H9 (cell line): ENCODE results near the gene BHLHE23. TPM values are rescaled to one million over a fixed set of nuclear protein-coding genes. Genes with fewer than 3 reads are reported as not detected.

Experiments
- DNase-seq: peaks from one replicate; pipeline ENCODE4 v3.0.0-alpha.2; 2017
- H2AFZ ChIP-seq: one replicate; pipeline ENCODE4 v1.6.1; 2013; ENCODE audit warnings: mild to moderate bottlenecking, low read length, control low read depth, moderate library complexity
- H2AK5ac ChIP-seq: 2 replicates; pipeline ENCODE4 v1.6.1; 2013; ENCODE audit warnings: low read length, control low read depth, mixed read lengths; ENCODE audit not compliant: insufficient read length
- H2BK120ac ChIP-seq: one replicate; pipeline ENCODE4 v1.6.1; 2013; ENCODE audit warnings: low read depth, mild to moderate bottlenecking, low read length, control low read depth, inconsistent platforms; ENCODE audit not compliant: poor library complexity, severe bottlenecking
- H2BK12ac ChIP-seq: 2 replicates; pipeline ENCODE4 v1.6.1; 2013; ENCODE audit warnings: low read length, control low read depth, mixed read lengths, low read depth; ENCODE audit not compliant: insufficient read length
- H2BK15ac ChIP-seq: 2 replicates; pipeline ENCODE4 v1.6.1; 2013; ENCODE audit warnings: low read depth, low read length, control low read depth
- H2BK20ac ChIP-seq: one replicate; pipeline ENCODE4 v1.6.1; 2013; ENCODE audit warnings: low read depth, mild to moderate bottlenecking, low read length, control low read depth, inconsistent platforms; ENCODE audit not compliant: poor library complexity, severe bottlenecking
- H2BK5ac ChIP-seq: 2 replicates; pipeline ENCODE4 v1.6.1; 2013; ENCODE audit warnings: low read length, control low read depth, mixed read lengths; ENCODE audit not compliant: insufficient read length
- H3K14ac ChIP-seq: 2 replicates; pipeline ENCODE4 v1.6.1; 2013; ENCODE audit warnings: low read length, control low read depth; ENCODE audit not compliant: insufficient read depth
- H3K18ac ChIP-seq: 2 replicates; pipeline ENCODE4 v1.6.1; 2013; ENCODE audit warnings: low read depth, mild to moderate bottlenecking, mixed read lengths, low read length, control low read depth; ENCODE audit not compliant: insufficient read length
- H3K23ac ChIP-seq: 2 replicates; pipeline ENCODE4 v1.6.1; 2013; ENCODE audit warnings: low read length, control low read depth, mixed read lengths, low read depth; ENCODE audit not compliant: insufficient read length
- H3K23me2 ChIP-seq: 2 replicates; pipeline ENCODE4 v1.6.1; 2013; ENCODE audit warnings: low read depth, mild to moderate bottlenecking, mixed read lengths, low read length, control low read depth; ENCODE audit not compliant: insufficient read length, poor library complexity, severe bottlenecking
- H3K27ac ChIP-seq: 2 replicates; pipeline ENCODE4 v1.5.1; 2013; ENCODE audit warnings: low read length, control low read depth, mixed read lengths, low read depth; ENCODE audit not compliant: insufficient read length
- H3K27me3 ChIP-seq: 2 replicates; pipeline ENCODE4 v1.6.1; 2013; ENCODE audit warnings: low read length, control low read depth, inconsistent platforms; ENCODE audit not compliant: insufficient read depth
- H3K4ac ChIP-seq: 2 replicates; pipeline ENCODE4 v1.6.1; 2013; ENCODE audit warnings: low read depth, mild to moderate bottlenecking, control low read depth, inconsistent platforms, low read length, moderate library complexity
- H3K4me1 ChIP-seq: 2 replicates; pipeline ENCODE4 v1.6.1; 2013; ENCODE audit warnings: low read length, control low read depth, inconsistent platforms; ENCODE audit not compliant: insufficient read depth
- H3K4me2 ChIP-seq: 2 replicates; pipeline ENCODE4 v1.6.1; 2013; ENCODE audit warnings: low read length, control low read depth, mixed read lengths; ENCODE audit not compliant: insufficient read length, insufficient read depth
- H3K56ac ChIP-seq: 2 replicates; pipeline ENCODE4 v1.6.1; 2013; ENCODE audit warnings: low read depth, mild to moderate bottlenecking, mixed read lengths, low read length, control low read depth; ENCODE audit not compliant: insufficient read length
- H3K79me1 ChIP-seq: 2 replicates; pipeline ENCODE4 v1.6.1; 2013; ENCODE audit warnings: low read depth, mild to moderate bottlenecking, moderate library complexity, low read length, control low read depth, inconsistent platforms; ENCODE audit not compliant: insufficient read depth, poor library complexity, severe bottlenecking
- H3K79me2 ChIP-seq: 2 replicates; pipeline ENCODE4 v1.6.1; 2013; ENCODE audit warnings: low read length, control low read depth, inconsistent platforms; ENCODE audit not compliant: insufficient read depth
- H3K9ac ChIP-seq: 2 replicates; pipeline ENCODE4 v1.6.1; 2013; ENCODE audit warnings: low read length, control low read depth, mixed read lengths; ENCODE audit not compliant: insufficient read length; ENCODE audit errors: extremely low read depth
- H3K9me3 ChIP-seq: one replicate; pipeline ENCODE4 v1.6.1; 2013; ENCODE audit warnings: low read depth, low read length, inconsistent platforms; ENCODE audit not compliant: control insufficient read depth
- H3T11ph ChIP-seq: one replicate; pipeline ENCODE4 v1.6.1; 2013; ENCODE audit warnings: mild to moderate bottlenecking, low read length, control low read depth, inconsistent platforms
- H4K20me1 ChIP-seq: one replicate; pipeline ENCODE4 v1.6.1; 2013; ENCODE audit not compliant: control insufficient read depth, insufficient read length, insufficient read depth
- H4K5ac ChIP-seq: 2 replicates; pipeline ENCODE4 v1.6.1; 2013; ENCODE audit warnings: low read depth, mild to moderate bottlenecking, mixed read lengths, low read length, control low read depth; ENCODE audit not compliant: insufficient read length
- H4K8ac ChIP-seq: replicated peaks from 2 replicates; pipeline ENCODE4 v1.6.1; 2013; ENCODE audit warnings: low read length, control low read depth, mixed read lengths, low read depth; ENCODE audit not compliant: insufficient read length
- H4K91ac ChIP-seq: 2 replicates; pipeline ENCODE4 v1.6.1; 2013; ENCODE audit warnings: low read depth, mild to moderate bottlenecking, moderate library complexity, mixed read lengths, low read length, control low read depth; ENCODE audit not compliant: insufficient read length
- H3K27ac Mint-ChIP-seq, 3 experiments: 2 replicates in 2 of 3; 3 replicates in 1 of 3; pipeline ENCODE4 v1.8.0; 2020 to 2021; ENCODE audit warnings: mixed read lengths in 3 of 3, mild to moderate bottlenecking in 1 of 3, moderate library complexity in 1 of 3
- H3K27me3 Mint-ChIP-seq: 2 replicates; pipeline ENCODE4 v1.8.0; 2021; ENCODE audit warnings: low read depth, mild to moderate bottlenecking, moderate library complexity, mixed read lengths
- H3K36me3 Mint-ChIP-seq, 3 experiments: 2 replicates in 2 of 3; 3 replicates in 1 of 3; pipeline ENCODE4 v1.8.0; 2020 to 2021; ENCODE audit warnings: low read depth in 3 of 3, mixed read lengths in 3 of 3; ENCODE audit not compliant: insufficient read depth in 1 of 3
- H3K4me1 Mint-ChIP-seq, 2 experiments: 2 replicates each; pipeline ENCODE4 v1.8.0; 2020; ENCODE audit warnings: mixed read lengths in 2 of 2
- H3K4me3 Mint-ChIP-seq, 2 experiments: 2 replicates in 1 of 2; 3 replicates in 1 of 2; pipeline ENCODE4 v1.8.0; 2020 to 2021; ENCODE audit warnings: mild to moderate bottlenecking in 2 of 2, mixed read lengths in 2 of 2, moderate library complexity in 1 of 2
- H3K9me3 Mint-ChIP-seq, 2 experiments: 2 replicates in 1 of 2; 3 replicates in 1 of 2; pipeline ENCODE4 v1.8.0; 2020; ENCODE audit warnings: mild to moderate bottlenecking in 2 of 2, mixed read lengths in 2 of 2, moderate library complexity in 1 of 2
- CTCF ChIP-seq: fragments of 200-600 bp; sonication (generic); conservative IDR thresholded peaks from 3 replicates; pipeline ENCODE4 v1.8.0; 2021; ENCODE audit warnings: antibody characterized with exemption, mild to moderate bottlenecking
- WGBS: extraction: QIAGEN DNeasy Blood & Tissue Kit; methylation state at CpG from one replicate; pipeline ENCODE4 v1.1.7; 2013; ENCODE audit warnings: missing lambda C conversion rate, low lambda C conversion rate, mixed read lengths; ENCODE audit not compliant: insufficient read length; ENCODE audit errors: extremely low coverage; 5-methylcytosine and 5-hydroxymethylcytosine counted together
- total RNA-seq: library from RNA; stranded (reverse); gene quantifications from 2 replicates; pipeline ENCODE4 v1.2.1, GENCODE V29; 2021

The BHLHE23 gene
- total RNA-seq, 1 experiment from 2014 or later: 0.35 TPM

- Histone ChIP-seq H3K14ac (no peak overlapping the region), H3K18ac (no peak overlapping the region), H4K91ac (no peak overlapping the region), H3K23ac (no peak overlapping the region), H3K4me2 (no peak overlapping the region), H3T11ph (no peak overlapping the region), H3K79me2 (no peaks in the 10 kb centered on the region), H2BK12ac (no peak overlapping the region), H3K56ac (no peak overlapping the region), H3K4me1 (no peaks in the 10 kb centered on the region), H3K23me2 (no peaks in the 10 kb centered on the region), H3K4ac (no peak overlapping the region), H3K79me1 (no peaks in the 10 kb centered on the region), H2BK15ac (no peak overlapping the region), H2AFZ (no peak overlapping the region), H2BK120ac (no peak overlapping the region), H2AK5ac (no peak overlapping the region), H4K8ac (no peak overlapping the region), H3K27ac (no peak overlapping the region), H2BK5ac (no peak overlapping the region), H3K27me3 (no peaks in the 10 kb centered on the region), H3K9ac (no peak overlapping the region), H2BK20ac (no peak overlapping the region), H4K20me1 (no peaks in the 10 kb centered on the region), H4K5ac (no peak overlapping the region), H3K9me3 (peaks cover 8% of the 10 kb centered on the region)
- peaks cover 0 to 7% (median 3%) of the 10 kb centered on the region in 3 experiments; a peak in 2 of 7 replicates for H3K36me3 Mint-ChIP-seq
- H3K27ac Mint-ChIP-seq: no peak overlapping the region
- H3K4me1 Mint-ChIP-seq: peaks cover 3 to 6% of the 10 kb centered on the region in 2 experiments; a peak in 2 of 4 replicates
- no peak for DNase-seq
- TF ChIP-seq CTCF: no peak
- no CpG with 5 or more reads among the region's 12 CpGs for WGBS
- no peak overlapping the region for H3K4me3 Mint-ChIP-seq
- peaks cover 33% of the 10 kb centered on the region for H3K27me3 Mint-ChIP-seq
- H3K9me3 Mint-ChIP-seq: peaks cover 18 to 27% of the 10 kb centered on the region in 2 experiments
Measured at GRCh38 chr20:63048516-63049190, 41.9 kb upstream of the BHLHE23 start.
